ENCODE data around the gene PDE2A.

PDE2A gene

GRCh38 chr11:72585762-72586311, 88.4 kb downstream of the PDE2A start:
- peak; percentile 85 for TF ChIP-seq CTCF (IDR thresholded peaks at IDR 0.05)
- Histone ChIP-seq H3K4me2 (ENCODE audit: low read length) (no peak overlapping the region), H3K27me3 (ENCODE audit: control insufficient read depth, insufficient read depth, low read length) (no peaks in the 10 kb centered on the region), H3K4me3 (ENCODE audit: low read depth, low read length) (no peak overlapping the region), H3K9me3 (ENCODE audit: control insufficient read depth, low read length) (no peaks in the 10 kb centered on the region), H3K4me1 (no peaks in the 10 kb centered on the region), H3K36me3 (ENCODE audit: control insufficient read depth, insufficient read depth, low read length) (no peaks in the 10 kb centered on the region), H3K27ac (no peak overlapping the region), H3K9ac (no peak overlapping the region), H2AFZ (peak overlapping the region; percentile 42), H3K79me2 (no peaks in the 10 kb centered on the region)

- no peak overlapping the region for H2AFZ ChIP-seq
- H3K27ac ChIP-seq = no peak overlapping the region
- no peak overlapping the region for H3K9ac ChIP-seq
- H3K4me1 ChIP-seq = no peaks in the 10 kb centered on the region
- no peaks in the 10 kb centered on the region for H3K9me3 ChIP-seq (ENCODE audit: control insufficient read depth, low read length)
- no peaks in the 10 kb centered on the region for H3K36me3 ChIP-seq (ENCODE audit: control insufficient read depth, insufficient read depth, low read length)
- H3K4me3 ChIP-seq (ENCODE audit: low read depth, low read length) = no peak overlapping the region
- TF ChIP-seq CTCF (IDR thresholded peaks at IDR 0.05) = no peak
- H3K79me2 ChIP-seq = no peaks in the 10 kb centered on the region
- H3K27me3 ChIP-seq (ENCODE audit: control insufficient read depth, insufficient read depth, low read length) = no peaks in the 10 kb centered on the region
- no peak overlapping the region for H3K4me2 ChIP-seq (ENCODE audit: low read length)
These were observed 89.2 kb downstream of the PDE2A start for GRCh38 chr11:72584939-72585597.

GRCh38 chr11:72584293-72584938, 89.8 kb downstream of the PDE2A start:
- Histone ChIP-seq H3K27ac (no peak overlapping the region), H3K27me3 (ENCODE audit: control insufficient read depth, insufficient read depth, low read length) (no peaks in the 10 kb centered on the region), H3K79me2 (no peaks in the 10 kb centered on the region), H3K9me3 (ENCODE audit: control insufficient read depth, low read length) (no peaks in the 10 kb centered on the region), H3K4me3 (ENCODE audit: low read depth, low read length) (no peak overlapping the region), H3K4me1 (no peaks in the 10 kb centered on the region), H3K36me3 (ENCODE audit: control insufficient read depth, insufficient read depth, low read length) (no peaks in the 10 kb centered on the region), H2AFZ (peak overlapping the region; percentile 28), H3K9ac (no peak overlapping the region), H3K4me2 (ENCODE audit: low read length) (no peak overlapping the region)
- no peak for TF ChIP-seq CTCF (IDR thresholded peaks at IDR 0.05)

- Histone ChIP-seq H3K27ac (no peak overlapping the region), H3K4me3 (ENCODE audit: low read depth, low read length) (no peak overlapping the region), H3K27me3 (ENCODE audit: control insufficient read depth, insufficient read depth, low read length) (no peaks in the 10 kb centered on the region), H3K9ac (no peak overlapping the region), H3K9me3 (ENCODE audit: control insufficient read depth, low read length) (no peaks in the 10 kb centered on the region), H3K79me2 (no peaks in the 10 kb centered on the region), H2AFZ (no peak overlapping the region), H3K4me2 (ENCODE audit: low read length) (no peak overlapping the region), H3K36me3 (ENCODE audit: control insufficient read depth, insufficient read depth, low read length) (no peaks in the 10 kb centered on the region), H3K4me1 (no peaks in the 10 kb centered on the region)
- no peak for TF ChIP-seq CTCF (IDR thresholded peaks at IDR 0.05)
These were observed 90.5 kb downstream of the PDE2A start for GRCh38 chr11:72583616-72584292.
